Fibroblast of the conjunctiva (primary cell): ENCODE measurements around the gene MOV10L1.
"Not testable (repeated sequence)": the region's sequence is repeated elsewhere in the genome, so short reads cannot be mapped to it uniquely, and the experiment has no call there.

Experiments
- DNase-seq: peaks from one replicate; pipeline ENCODE4 v3.0.0-alpha.2; 2010; ENCODE audit warnings: low read depth

Gene MOV10L1

DNA sequence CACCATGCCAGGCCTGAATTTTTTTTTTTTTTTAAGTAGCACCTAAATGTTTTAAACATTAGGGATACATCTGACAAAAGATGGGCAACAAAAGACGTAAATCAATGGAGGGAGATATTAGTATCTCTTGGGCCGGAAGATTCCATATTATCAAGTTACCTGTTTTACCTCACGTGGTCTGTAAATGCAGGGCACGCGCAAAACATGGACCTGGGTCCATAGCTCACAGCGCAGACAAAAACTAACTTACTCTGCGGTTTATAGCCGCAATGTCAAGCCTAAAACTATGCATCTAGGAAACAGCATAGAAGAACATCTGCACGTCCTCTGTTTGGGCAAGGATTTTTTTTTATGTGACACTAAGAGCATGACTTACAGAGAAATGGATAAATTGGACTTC is 49.2 kb downstream of the MOV10L1 start:
- no peak for DNase-seq

DNA sequence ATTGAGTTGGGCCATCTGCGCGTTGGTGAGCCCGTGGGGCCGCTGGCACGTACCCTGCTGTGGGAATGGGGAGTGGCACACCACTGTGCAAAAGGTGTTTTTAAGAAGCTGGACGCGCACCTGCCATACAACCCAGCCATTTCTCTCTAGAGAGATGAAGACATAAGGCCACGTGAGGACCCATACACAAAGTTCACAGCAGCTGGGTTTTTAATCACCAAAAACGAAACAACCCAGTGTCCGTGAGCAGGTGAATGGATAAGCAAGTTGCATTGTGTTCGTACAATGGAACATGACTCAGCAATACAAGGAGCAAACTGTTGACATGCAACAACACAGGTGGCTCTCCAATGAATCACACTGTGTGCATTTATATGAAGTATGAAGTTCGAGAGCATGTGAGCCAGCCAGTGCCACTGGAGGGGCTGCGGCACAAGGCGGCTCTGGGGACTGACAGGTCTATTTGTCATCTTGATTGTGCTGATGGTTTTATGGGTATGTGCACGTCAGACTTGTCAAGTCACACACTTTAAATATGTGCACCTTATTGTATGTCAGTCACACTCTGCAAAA is 50.1 kb downstream of the MOV10L1 start:
- DNase-seq, result no peak

DNA sequence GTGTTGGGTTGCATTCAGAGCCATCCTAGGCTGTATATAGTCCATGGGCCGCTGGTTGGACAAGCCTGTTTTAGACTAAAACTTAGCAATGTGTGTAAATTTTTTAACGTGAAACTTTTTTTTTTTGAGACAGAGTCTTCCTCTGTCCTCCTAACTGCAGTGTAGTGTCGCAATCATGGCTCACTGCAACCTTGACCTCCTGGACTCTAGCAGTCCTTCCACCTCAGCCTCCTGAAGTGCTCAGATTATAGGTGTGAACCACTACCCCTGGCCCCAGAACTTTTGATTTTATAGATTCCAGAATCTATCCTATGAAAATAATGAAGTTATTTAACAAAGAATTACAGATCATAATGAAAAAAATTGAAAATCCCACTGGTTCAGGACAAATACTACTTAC is 50.8 kb downstream of the MOV10L1 start:
- no peak for DNase-seq

DNA sequence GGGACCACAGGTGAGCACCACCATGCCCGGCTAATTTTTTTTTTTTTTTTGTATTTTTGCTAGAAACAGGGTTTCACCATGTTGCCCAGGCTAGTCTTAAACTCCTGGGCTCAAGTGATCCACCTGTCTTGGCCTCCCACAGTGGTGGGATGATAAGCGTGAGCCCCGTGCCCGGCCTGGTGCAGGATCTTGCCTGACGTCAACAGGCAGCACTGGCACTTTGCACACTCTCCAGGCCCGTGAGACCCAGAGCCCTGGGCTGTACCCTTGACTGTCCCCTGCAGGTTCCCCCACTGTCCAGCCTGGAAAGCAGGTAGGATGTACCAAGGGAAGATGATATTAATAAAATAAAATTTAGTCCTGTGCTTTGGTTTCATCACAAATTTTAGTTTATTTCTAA is 51.7 kb downstream of the MOV10L1 start:
- DNase-seq, result no peak

DNA sequence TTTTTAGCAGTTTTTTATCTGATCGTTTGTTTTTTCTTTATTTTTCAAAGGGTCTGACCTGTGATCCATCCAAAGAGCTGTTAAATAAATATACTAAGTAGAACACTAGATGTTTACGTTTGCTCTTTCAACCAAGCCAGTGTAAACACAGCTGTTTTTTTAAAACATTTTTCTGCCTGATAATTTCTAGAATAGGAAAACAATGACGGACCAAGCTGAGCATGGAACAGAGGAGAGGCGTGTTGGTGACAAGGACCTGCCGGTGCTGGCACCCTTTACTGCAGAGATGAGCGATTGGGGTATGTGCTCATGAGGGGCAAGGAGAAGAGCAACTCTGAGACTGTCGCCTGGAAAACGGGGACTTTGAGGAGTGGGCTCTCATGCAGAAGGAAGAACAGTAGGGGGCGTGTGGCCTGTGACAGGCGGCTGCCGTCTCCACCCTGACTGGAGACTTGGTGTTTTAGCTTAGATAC is 52.1 kb downstream of the MOV10L1 start:
- no peak for DNase-seq

DNA sequence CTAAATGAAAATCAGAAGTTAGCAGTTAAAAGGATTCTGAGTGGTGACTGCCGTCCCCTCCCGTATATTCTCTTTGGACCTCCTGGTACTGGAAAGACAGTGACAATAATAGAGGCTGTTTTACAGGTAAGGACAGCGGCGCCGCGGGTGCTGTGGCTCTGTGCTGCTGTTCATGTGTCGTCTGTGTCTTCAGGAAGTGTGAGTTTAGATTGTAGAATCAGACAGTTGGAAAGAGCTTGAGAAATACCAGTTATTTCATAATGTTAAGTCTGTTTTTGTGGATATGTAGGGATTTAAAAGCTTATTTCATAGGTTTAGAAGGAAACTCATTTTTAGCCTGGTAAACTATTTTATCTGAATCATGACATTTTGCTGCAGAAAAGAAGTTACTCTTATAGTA is 53.3 kb downstream of the MOV10L1 start:
- DNase-seq, result no peak

DNA sequence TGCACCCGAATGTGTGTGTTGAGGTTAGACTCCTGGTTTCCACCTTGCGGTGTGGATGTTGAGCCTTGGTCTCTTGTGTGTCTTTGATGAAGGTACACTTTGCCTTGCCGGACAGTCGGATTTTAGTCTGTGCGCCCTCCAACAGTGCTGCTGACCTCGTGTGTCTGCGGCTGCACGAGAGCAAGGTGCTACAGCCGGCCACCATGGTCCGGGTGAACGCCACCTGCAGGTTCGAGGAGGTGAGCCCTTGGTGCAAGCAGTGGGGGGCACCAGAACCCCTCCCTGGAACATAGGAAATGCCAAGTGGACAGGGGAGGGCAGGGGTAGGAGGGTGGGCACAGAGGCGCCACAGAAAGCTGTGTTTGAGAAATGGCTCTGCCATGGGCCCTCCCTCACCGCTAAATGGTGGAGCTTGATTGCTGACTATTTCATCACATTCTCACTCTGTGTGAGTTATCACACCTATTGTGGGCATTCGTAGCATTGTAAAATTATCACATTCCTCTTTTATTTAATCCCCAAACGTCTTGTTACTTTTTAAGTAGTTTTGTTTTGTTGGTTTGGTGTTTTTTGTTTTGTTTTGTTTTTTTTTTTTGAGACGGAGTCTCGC is 54.3 kb downstream of the MOV10L1 start:
- DNase-seq, result no peak

DNA sequence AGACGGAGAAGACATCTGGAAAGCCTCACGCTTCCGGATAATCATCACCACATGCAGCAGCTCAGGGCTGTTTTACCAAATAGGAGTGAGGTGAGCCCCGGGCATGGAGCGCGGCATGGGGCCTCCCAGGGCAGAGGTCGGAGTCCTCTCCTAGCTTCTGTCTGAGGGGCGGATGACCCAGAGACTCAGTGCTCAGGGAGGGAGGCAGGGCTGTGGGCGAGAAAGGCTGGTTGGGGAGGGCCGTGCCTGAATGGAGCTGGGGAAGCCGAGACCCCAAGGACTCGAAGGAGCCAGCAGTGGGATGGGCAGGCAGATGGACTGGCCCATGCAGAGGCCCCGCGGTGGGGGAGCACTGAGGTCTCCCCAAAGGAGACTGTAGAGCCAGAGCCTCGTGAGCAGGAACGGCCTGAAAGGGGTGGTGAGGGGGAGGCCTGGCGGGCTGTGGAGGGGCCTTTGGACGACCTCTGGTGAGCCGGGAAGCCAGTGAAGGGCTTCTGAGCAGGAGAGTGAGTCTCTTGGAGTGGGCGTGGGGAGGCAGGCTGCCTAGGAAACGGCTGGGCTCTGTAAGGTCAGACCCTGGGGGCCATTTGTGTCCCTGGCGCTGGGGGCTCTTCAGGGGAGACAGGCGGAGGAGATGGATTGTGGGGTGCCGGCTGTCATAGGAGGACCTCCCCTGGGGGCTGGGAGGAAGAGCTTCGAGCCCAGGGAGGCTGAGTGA is 56.1 kb downstream of the MOV10L1 start:
- no peak for DNase-seq

DNA sequence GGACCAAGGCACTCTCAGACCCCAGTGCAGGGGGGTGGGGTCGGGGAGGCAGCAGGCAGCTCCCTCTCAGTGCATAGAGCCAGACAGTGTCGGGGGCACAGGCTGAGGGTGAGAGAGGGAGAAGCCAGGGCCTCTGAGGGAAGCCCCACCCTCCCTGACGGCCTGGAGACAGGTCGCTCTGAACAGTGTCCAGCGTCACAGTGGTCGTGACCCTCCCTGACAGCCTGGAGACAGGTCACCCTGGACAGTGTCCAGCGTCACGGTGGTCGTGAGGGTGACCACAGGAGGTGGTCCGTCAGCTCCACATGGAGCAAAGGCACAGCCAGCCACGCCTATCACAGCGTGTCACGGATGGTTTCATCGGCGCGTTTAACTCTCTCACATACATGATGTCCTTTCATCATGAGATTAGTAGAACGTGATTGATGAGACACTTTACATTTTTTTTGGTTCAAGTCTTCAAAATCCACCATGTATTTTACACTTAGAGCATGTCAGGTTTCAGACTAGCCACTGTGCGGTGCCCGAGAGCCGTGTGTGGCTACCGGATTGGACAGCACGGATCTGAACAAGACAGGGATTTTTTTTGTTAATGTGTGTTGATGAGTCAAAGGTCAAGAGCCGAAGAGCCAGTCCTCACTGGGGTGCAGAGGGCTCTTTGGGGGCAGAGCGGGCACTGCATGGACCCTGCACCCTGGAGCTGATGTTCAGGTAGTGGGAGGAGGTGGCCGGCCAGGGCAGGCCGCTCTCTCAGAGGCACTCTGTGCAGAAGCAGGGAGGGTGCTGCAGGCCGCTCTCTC is 56.8 kb downstream of the MOV10L1 start:
- peak; percentile 68 for DNase-seq

DNA sequence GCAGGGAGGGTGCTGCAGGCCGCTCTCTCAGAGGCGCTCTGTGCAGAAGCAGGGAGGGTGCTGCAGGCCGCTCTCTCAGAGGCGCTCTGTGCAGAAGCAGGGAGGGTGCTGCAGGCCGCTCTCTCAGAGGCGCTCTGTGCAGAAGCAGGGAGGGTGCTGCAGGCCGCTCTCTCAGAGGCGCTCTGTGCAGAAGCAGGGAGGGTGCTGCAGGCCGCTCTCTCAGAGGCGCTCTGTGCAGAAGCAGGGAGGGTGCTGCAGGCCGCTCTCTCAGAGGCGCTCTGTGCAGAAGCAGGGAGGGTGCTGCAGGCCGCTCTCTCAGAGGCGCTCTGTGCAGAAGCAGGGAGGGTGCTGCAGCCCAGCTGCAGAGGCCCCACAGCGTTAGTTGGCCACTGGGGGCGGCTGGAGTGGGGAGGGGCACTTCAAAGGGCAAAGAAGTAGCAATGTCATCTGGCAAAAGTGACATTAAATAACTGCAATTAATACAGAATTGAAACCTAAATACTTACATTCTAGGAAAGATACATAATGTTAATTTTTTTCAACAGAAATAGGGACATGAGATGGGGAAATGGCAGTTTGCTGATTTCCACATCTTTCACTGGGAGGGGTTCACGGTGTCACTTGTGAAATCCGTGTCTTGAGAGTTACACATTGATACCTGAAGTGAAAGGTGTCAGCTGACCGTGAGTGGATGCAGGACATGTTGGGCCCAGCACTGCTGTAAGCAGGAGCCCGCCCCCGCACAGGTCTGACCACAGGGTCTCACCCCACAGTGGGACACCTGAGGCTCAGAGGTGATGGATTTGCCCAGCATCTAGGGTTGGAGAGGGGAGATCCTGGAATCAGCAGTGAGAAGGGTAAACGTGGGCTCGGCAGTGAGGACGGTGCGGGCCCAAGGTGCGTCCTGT is 57.7 kb downstream of the MOV10L1 start:
- not testable (repeated sequence) for DNase-seq

DNA sequence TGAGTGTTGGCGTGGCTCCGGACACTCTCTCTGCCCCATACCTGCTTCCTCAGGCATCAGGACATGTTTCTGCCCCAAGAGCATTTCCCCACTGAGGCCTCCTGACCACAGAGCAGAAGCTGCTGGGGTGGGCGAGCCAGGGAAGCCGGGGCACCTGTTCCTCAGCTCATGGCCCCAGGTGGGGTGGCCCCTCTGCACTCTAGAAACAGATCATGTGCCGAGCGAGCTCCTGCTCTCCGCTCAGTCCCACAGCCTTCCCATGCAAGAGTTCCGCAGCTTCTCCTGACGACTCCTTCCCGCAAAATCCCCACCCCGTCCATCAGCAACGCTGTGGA is 58.3 kb downstream of the MOV10L1 start:
- DNase-seq, result no peak

DNA sequence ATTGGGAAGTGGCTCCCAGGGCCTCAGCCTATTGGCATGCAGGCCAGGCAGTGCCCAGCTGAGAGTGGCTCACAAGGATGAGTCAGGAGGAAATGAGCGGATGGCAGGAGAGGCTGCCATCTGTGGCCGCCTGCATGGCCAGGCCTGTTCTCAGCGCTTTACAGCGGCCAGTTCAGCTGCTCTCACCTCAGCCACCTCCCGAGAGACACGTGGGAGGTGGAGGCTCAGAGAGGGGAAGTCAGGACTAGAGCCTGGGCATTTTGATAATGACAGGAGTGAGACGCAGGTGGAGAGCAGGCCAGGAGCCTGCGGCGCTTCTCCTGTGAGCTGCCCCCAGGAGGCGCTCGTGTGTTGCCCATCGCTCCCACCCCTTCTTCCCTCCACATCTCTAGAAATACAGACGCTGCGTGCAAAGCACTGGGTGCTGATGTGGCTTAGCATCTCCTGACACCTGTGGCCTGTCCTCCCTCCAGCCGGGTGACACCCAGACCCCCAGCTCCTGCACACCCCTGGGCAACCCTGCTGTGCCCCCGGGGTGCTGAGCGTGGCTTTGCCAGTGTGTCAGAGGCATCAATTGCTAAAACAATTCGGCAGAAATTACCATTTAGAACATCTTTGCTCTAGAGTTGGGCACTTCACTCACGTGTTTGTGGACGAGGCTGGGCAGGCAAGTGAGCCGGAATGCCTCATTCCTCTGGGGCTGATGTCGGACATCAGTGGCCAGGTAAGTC is 59.4 kb downstream of the MOV10L1 start:
- peak; percentile 10 for DNase-seq

DNA sequence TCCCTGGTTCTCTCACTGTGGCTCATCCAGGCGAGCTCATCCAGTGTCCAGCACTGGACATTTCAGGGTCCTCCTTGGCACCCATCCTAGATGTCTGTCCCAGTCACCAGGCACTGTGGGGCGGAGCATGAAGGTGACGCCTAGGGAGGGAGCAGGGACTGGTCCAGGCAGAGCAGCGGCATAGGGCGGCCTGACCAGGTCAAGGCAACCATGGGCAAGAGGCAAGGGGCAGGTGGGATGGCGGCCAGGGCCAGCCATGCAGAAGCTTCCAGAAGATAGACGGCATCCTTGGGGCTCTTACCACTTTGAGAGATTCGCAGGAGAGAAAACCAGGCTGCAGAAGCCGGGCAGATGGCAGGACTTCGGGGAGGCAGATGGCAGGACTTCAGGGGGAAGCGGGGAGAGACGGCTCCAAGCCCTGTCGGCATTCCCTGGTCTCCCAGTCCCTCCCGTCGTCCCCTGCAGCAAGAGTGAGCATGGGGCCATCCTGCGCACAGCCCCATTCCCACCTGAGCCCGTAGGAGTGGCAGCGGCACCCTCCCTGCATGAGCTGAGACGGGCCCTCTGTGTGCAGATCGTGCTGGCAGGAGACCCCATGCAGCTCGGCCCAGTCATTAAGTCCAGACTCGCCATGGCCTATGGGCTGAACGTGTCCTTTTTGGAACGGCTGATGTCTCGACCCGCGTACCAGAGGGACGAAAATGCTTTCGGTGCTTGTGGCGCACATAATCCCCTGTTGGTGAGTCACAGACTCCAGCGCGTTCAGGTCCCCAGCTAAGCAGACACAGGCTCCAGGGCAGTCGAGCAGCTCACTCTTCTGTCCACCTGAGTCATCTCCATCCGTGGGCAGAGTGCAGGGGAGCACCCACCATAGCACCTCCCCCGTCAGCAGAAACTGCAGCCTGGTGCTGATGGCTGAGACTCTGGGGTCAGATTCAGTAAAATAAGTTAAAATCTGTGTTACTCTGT is 60.6 kb downstream of the MOV10L1 start:
- no peak for DNase-seq

DNA sequence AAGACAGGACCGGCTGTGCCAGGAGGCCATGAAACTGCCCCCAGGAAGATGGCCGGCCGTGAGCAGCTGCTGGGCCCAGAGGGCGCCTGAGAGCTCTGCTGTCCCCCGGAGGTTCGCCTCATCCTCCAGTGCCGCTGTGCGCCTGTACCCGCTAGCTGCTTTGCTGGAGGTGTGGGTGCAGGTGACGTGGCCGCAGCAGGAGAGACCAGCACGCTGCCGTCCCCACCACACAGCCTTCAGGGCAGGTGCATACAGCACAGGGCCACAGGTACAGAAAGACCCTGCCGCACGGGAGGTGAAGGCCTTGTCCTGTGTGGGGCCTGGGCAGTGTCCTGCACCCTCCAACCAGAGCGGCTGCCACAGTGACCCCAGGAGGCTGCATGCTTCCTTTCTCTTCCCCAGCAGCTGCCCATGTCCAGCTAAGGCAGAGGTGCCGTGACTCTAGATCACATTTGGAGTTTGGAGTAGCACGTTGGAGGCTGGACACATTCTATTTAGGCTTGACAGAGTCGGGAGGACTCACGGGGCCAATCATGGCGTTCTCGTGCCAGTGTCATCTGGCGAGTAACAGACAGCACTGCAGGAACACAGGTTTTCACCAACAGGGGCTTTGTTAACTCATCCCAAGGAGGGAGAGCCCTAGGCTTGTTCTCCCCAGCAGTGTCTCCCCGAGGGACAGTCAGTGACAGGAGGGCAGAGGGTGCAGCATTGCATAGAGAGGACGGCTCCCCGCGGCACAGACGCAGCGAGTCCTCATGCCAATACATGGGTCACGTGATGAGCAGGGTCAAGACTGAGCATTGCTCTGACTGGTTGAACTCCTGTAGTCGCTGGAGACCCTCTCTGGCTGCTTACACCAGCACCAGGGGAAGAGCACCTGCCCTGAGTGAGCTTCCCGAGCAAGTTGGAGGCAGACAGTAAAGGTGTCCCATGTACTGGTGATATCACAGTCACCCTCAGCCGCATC is 62.0 kb downstream of the MOV10L1 start:
- DNase-seq, result no peak

DNA sequence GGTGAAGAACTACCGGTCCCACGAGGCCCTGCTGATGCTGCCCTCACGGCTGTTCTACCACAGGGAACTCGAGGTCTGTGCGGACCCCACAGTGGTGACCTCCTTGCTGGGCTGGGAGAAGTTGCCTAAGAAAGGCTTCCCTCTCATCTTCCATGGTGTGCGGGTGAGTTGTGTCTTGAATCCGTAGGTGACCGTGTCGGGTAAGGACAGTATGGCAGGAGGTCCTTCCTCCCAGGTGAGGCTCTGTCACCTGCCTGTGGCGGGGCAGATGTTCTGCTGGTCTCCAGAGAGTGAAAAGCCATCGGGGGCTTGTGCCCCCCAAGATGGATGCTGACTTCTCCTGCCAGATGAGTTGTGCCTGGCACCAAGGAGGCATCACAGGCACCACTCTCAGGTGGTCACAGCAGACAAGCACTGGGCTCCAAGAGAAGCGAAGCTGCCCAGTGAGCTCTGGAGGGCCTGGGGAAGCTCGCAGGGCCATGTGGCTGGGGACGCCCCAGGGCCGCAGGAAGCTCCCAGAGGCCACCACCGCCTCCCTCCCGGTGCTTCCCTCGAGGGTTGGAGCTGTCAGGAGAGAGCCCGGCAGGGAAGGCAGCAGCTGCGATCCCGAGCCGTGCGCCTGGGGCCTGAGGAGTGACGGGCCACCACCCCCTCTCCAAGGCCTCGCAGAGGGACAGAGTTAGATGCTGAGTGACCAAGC is 63.4 kb downstream of the MOV10L1 start:
- no peak for DNase-seq

DNA sequence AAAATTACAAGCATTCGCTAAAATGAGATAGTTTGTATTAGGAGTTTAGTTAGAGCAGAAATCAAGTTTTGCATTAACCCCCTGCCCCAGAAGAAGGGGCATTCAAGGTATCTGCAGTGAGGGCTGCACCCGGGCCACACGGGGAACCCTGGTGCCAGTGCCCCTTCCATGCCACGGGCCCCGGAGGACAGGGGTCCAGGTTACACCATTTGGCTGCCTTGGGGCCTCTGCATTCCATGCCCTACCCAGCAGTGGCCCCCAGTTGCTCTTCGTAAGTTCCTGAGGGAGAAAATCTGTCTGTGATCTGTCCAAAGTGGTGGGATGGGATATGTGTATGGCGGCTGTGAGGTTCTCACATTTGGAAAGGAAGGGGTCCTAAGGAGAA is 63.9 kb downstream of the MOV10L1 start:
- DNase-seq, result no peak

DNA sequence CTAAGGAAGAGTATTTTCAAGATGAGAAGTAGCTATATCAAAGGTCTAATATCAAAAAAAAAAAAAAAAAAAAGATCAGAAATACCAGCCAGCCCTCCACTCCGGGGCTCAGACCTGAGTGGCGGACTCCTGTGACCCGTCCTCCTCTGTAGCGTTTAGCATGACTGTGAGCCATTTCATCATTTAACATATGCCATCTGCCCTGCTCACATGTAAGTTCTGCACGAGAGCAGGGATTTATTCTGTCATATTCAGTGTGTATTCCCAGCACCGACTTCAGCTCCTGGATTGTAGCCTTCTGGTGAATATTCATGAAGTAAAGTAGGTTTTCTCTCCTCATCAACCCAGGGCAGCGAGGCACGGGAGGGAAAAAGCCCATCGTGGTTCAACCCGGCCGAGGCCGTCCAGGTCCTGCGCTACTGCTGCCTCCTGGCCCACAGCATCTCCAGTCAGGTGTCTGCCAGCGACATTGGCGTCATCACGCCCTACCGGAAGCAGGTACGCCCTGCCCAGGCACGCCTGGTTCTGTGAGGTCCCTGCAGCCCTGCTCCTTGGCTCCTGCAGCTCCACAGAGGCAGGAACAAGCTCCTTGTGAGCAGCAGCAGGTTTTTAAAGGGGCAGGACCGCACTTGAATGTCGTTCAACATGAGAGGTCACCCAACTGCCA is 68.0 kb downstream of the MOV10L1 start:
- no peak for DNase-seq

DNA sequence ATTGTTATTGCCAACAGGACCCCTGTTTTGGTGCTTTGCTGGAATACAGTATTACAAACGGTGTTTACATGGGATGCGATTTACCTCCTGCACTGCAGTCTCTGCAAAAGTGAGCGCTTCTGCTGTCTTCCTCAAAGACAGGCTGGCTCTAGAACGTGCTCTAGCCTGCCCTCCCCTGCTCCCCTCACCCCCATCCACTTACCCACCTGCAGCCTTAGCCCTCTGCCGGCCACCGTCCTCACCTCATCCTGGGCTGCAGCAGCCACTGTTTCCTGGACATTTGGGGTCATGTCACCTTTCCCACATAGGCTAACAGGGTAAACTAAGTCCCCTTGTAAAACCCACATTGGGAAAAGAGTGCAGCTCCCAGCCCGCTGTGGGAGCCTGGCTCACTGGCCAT is 71.1 kb downstream of the MOV10L1 start:
- no peak for DNase-seq
